ENCODE data around the gene MEGF10. TPM values are rescaled to one million over a fixed set of nuclear protein-coding genes. Genes with fewer than 3 reads are reported as not detected.
"Not testable (repeated sequence)": the region's sequence is repeated elsewhere in the genome, so short reads cannot be mapped to it uniquely, and the experiment has no call there.

Gene MEGF10
- polyA plus RNA-seq, 4 donors = 0.31 to 0.35 TPM; not detected in 2

GRCh38 chr5:127305493-127305892 lies 14.9 kb downstream of the MEGF10 start:
- FAIRE-seq (no peak), DNase-seq (no peak)
- H3K27ac ChIP-seq (ENCODE audit: low read depth in 1 of 3, low read length in 2 of 3) = no peak overlapping the region
- H3K9me3 ChIP-seq (ENCODE audit: control insufficient read depth in 2 of 2, insufficient read depth in 1 of 2, low read depth in 1 of 2, low read length in 1 of 2) = no peaks in the 10 kb centered on the region
- H3K27me3 ChIP-seq (ENCODE audit: control insufficient read depth in 3 of 3, insufficient read depth in 3 of 3, low read length in 3 of 3) = no peaks in the 10 kb centered on the region
- H3K4me1 ChIP-seq (ENCODE audit: control insufficient read depth in 3 of 3, insufficient read depth in 2 of 3, low read depth in 1 of 3, low read length in 2 of 3) = no peaks in the 10 kb centered on the region
- WGBS, 3 donors = 29 to 55% (median 31%) methylated on average over 2 of the region's 2 CpGs
- H3K36me3 ChIP-seq (ENCODE audit: control insufficient read depth in 3 of 3, insufficient read depth in 2 of 3, low read depth in 1 of 3, low read length in 3 of 3) = no peaks in the 10 kb centered on the region
- H3K4me3 ChIP-seq (ENCODE audit: low read depth in 1 of 3, low read length in 3 of 3) = no peak overlapping the region

GRCh38 chr5:127306036-127306435 lies 15.4 kb downstream of the MEGF10 start:
- no peak for FAIRE-seq
- no peaks in the 10 kb centered on the region for H3K9me3 ChIP-seq (ENCODE audit: control insufficient read depth in 2 of 2, insufficient read depth in 1 of 2, low read depth in 1 of 2, low read length in 1 of 2)
- H3K27ac ChIP-seq (ENCODE audit: low read depth in 1 of 3, low read length in 2 of 3) = no peak overlapping the region
- H3K4me3 ChIP-seq (ENCODE audit: low read depth in 1 of 3, low read length in 3 of 3) = no peak overlapping the region
- H3K36me3 ChIP-seq (ENCODE audit: control insufficient read depth in 3 of 3, insufficient read depth in 2 of 3, low read depth in 1 of 3, low read length in 3 of 3) = no peaks in the 10 kb centered on the region
- no peaks in the 10 kb centered on the region for H3K4me1 ChIP-seq (ENCODE audit: control insufficient read depth in 3 of 3, insufficient read depth in 2 of 3, low read depth in 1 of 3, low read length in 2 of 3)
- DNase-seq = no peak
- WGBS, 3 donors = 78 to 87% (median 83%) methylated on average over 3 of the region's 3 CpGs
- no peaks in the 10 kb centered on the region for H3K27me3 ChIP-seq (ENCODE audit: control insufficient read depth in 3 of 3, insufficient read depth in 3 of 3, low read length in 3 of 3)

DNA sequence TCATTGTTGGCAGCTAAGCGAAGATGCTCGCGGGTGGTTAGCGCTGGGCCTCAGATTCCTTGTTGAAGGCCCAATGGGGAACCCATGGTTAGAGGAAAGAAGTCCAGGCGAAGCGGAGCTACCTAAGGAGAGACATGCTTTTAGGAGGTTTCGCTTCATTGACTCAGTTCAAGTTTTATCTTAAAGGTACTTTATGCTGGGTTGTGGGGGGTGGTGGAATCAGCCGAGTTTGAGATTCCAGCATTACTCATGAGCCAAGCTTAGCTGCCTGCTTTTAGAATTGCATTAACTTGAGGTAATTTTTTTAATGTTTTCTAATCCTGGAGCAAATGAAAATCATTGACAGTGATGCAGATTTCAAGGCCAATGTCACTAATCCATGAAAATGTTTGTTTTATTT lies 16.1 kb downstream of the MEGF10 start:
- Histone ChIP-seq H3K27me3 (ENCODE audit: control insufficient read depth in 3 of 3, insufficient read depth in 3 of 3, low read length in 3 of 3) (no peaks in the 10 kb centered on the region), H3K4me3 (ENCODE audit: low read depth in 1 of 3, low read length in 3 of 3) (no peak overlapping the region), H3K36me3 (ENCODE audit: control insufficient read depth in 3 of 3, insufficient read depth in 2 of 3, low read depth in 1 of 3, low read length in 3 of 3) (no peaks in the 10 kb centered on the region), H3K4me1 (ENCODE audit: control insufficient read depth in 3 of 3, insufficient read depth in 2 of 3, low read depth in 1 of 3, low read length in 2 of 3) (no peaks in the 10 kb centered on the region), H3K9me3 (ENCODE audit: control insufficient read depth in 2 of 2, insufficient read depth in 1 of 2, low read depth in 1 of 2, low read length in 1 of 2) (no peaks in the 10 kb centered on the region), H3K27ac (ENCODE audit: low read depth in 1 of 3, low read length in 2 of 3) (no peak overlapping the region)
- no peak for DNase-seq
- no peak for FAIRE-seq
- 92 to 98% (median 93%) methylated on average over 8 of the region's 8 CpGs for WGBS, 3 donors

- FAIRE-seq = no peak
- DNase-seq = no peak
- 88 to 91% (median 90%) methylated on average over 6 of the region's 6 CpGs for WGBS, 3 donors
- Histone ChIP-seq H3K9me3 (ENCODE audit: control insufficient read depth in 2 of 2, insufficient read depth in 1 of 2, low read depth in 1 of 2, low read length in 1 of 2) (no peaks in the 10 kb centered on the region), H3K36me3 (ENCODE audit: control insufficient read depth in 3 of 3, insufficient read depth in 2 of 3, low read depth in 1 of 3, low read length in 3 of 3) (no peaks in the 10 kb centered on the region), H3K27me3 (ENCODE audit: control insufficient read depth in 3 of 3, insufficient read depth in 3 of 3, low read length in 3 of 3) (no peaks in the 10 kb centered on the region), H3K4me1 (ENCODE audit: control insufficient read depth in 3 of 3, insufficient read depth in 2 of 3, low read depth in 1 of 3, low read length in 2 of 3) (no peaks in the 10 kb centered on the region), H3K27ac (ENCODE audit: low read depth in 1 of 3, low read length in 2 of 3) (no peak overlapping the region), H3K4me3 (ENCODE audit: low read depth in 1 of 3, low read length in 3 of 3) (no peak overlapping the region)
Observed at GRCh38 chr5:127307868-127308267, 17.3 kb downstream of the MEGF10 start.

- FAIRE-seq; H3K4me3 ChIP-seq (ENCODE audit: low read depth in 1 of 3, low read length in 3 of 3); H3K9me3 ChIP-seq (ENCODE audit: control insufficient read depth in 2 of 2, insufficient read depth in 1 of 2, low read depth in 1 of 2, low read length in 1 of 2); H3K36me3 ChIP-seq (ENCODE audit: control insufficient read depth in 3 of 3, insufficient read depth in 2 of 3, low read depth in 1 of 3, low read length in 3 of 3); H3K4me1 ChIP-seq (ENCODE audit: control insufficient read depth in 3 of 3, insufficient read depth in 2 of 3, low read depth in 1 of 3, low read length in 2 of 3); H3K27ac ChIP-seq (ENCODE audit: low read depth in 1 of 3, low read length in 2 of 3); DNase-seq; H3K27me3 ChIP-seq (ENCODE audit: control insufficient read depth in 3 of 3, insufficient read depth in 3 of 3, low read length in 3 of 3): not testable (repeated sequence)
- 91 to 93% (median 92%) methylated on average over 5 of the region's 7 CpGs for WGBS, 3 donors
Observed at GRCh38 chr5:127308325-127308724, 17.7 kb downstream of the MEGF10 start.

- Histone ChIP-seq H3K4me3 (ENCODE audit: low read depth in 1 of 3, low read length in 3 of 3) (no peak overlapping the region), H3K27me3 (ENCODE audit: control insufficient read depth in 3 of 3, insufficient read depth in 3 of 3, low read length in 3 of 3) (no peaks in the 10 kb centered on the region), H3K27ac (ENCODE audit: low read depth in 1 of 3, low read length in 2 of 3) (no peak overlapping the region), H3K9me3 (ENCODE audit: control insufficient read depth in 2 of 2, insufficient read depth in 1 of 2, low read depth in 1 of 2, low read length in 1 of 2) (no peaks in the 10 kb centered on the region), H3K36me3 (ENCODE audit: control insufficient read depth in 3 of 3, insufficient read depth in 2 of 3, low read depth in 1 of 3, low read length in 3 of 3) (no peaks in the 10 kb centered on the region), H3K4me1 (ENCODE audit: control insufficient read depth in 3 of 3, insufficient read depth in 2 of 3, low read depth in 1 of 3, low read length in 2 of 3) (no peaks in the 10 kb centered on the region)
- no peak for DNase-seq
- FAIRE-seq = no peak
- WGBS, 3 donors = 81 to 95% (median 82%) methylated on average over 3 of the region's 3 CpGs
Observed at GRCh38 chr5:127308945-127309344, 18.3 kb downstream of the MEGF10 start.

DNA sequence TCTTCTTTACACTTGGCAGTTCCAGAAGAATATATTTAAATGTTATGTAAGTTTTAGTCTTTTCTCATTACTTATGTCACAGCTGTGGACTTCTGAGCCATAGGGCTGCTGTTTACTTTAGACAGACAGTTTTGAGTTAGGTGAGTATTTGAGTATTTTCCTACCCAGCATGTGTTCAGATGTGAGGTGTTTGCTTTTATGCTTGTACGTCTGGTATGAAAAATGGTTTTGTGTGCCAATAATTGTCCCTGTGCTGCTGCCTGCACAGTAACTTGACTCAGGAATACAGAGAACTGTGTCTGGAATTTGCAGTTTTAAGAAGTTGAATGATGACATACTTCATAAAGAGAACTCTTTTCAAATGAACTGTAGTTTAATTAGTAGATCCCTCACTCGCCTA lies 20.8 kb downstream of the MEGF10 start:
- Histone ChIP-seq H3K36me3 (ENCODE audit: control insufficient read depth in 3 of 3, insufficient read depth in 2 of 3, low read depth in 1 of 3, low read length in 3 of 3) (no peaks in the 10 kb centered on the region), H3K27ac (ENCODE audit: low read depth in 1 of 3, low read length in 2 of 3) (no peak overlapping the region), H3K27me3 (ENCODE audit: control insufficient read depth in 3 of 3, insufficient read depth in 3 of 3, low read length in 3 of 3) (no peaks in the 10 kb centered on the region), H3K4me1 (ENCODE audit: control insufficient read depth in 3 of 3, insufficient read depth in 2 of 3, low read depth in 1 of 3, low read length in 2 of 3) (peaks cover 0 to 4% (median 0%) of the 10 kb centered on the region in 3 donors), H3K4me3 (ENCODE audit: low read depth in 1 of 3, low read length in 3 of 3) (no peak overlapping the region), H3K9me3 (ENCODE audit: control insufficient read depth in 2 of 2, insufficient read depth in 1 of 2, low read depth in 1 of 2, low read length in 1 of 2) (no peaks in the 10 kb centered on the region)
- WGBS, 3 donors = 77 to 83% (median 79%) methylated on average over 2 of the region's 2 CpGs
- DNase-seq = no peak
- FAIRE-seq = no peak

- Histone ChIP-seq H3K27ac (ENCODE audit: low read depth in 1 of 3, low read length in 2 of 3) (no peak overlapping the region), H3K27me3 (ENCODE audit: control insufficient read depth in 3 of 3, insufficient read depth in 3 of 3, low read length in 3 of 3) (no peaks in the 10 kb centered on the region), H3K9me3 (ENCODE audit: control insufficient read depth in 2 of 2, insufficient read depth in 1 of 2, low read depth in 1 of 2, low read length in 1 of 2) (no peaks in the 10 kb centered on the region), H3K4me3 (ENCODE audit: low read depth in 1 of 3, low read length in 3 of 3) (no peak overlapping the region), H3K4me1 (ENCODE audit: control insufficient read depth in 3 of 3, insufficient read depth in 2 of 3, low read depth in 1 of 3, low read length in 2 of 3) (peaks cover 0 to 4% (median 0%) of the 10 kb centered on the region in 3 donors), H3K36me3 (ENCODE audit: control insufficient read depth in 3 of 3, insufficient read depth in 2 of 3, low read depth in 1 of 3, low read length in 3 of 3) (no peaks in the 10 kb centered on the region)
- FAIRE-seq = no peak
- no peak for DNase-seq
- WGBS, 3 donors = 75 to 85% (median 76%) methylated on average over 10 of the region's 10 CpGs
Observed at GRCh38 chr5:127311781-127312525, 21.4 kb downstream of the MEGF10 start.

GRCh38 chr5:127313379-127313778 lies 22.8 kb downstream of the MEGF10 start:
- 74 to 85% (median 83%) methylated on average over 3 of the region's 3 CpGs for WGBS, 3 donors
- FAIRE-seq = no peak
- no peaks in the 10 kb centered on the region for H3K27me3 ChIP-seq (ENCODE audit: control insufficient read depth in 3 of 3, insufficient read depth in 3 of 3, low read length in 3 of 3)

More at GRCh38 chr5:127313379-127313778, 22.8 kb downstream of the MEGF10 start:
- H3K4me3 ChIP-seq (ENCODE audit: low read depth in 1 of 3, low read length in 3 of 3) = no peak overlapping the region
- H3K36me3 ChIP-seq (ENCODE audit: control insufficient read depth in 3 of 3, insufficient read depth in 2 of 3, low read depth in 1 of 3, low read length in 3 of 3) = no peaks in the 10 kb centered on the region
- no peak for DNase-seq
- no peaks in the 10 kb centered on the region for H3K9me3 ChIP-seq (ENCODE audit: control insufficient read depth in 2 of 2, insufficient read depth in 1 of 2, low read depth in 1 of 2, low read length in 1 of 2)
- H3K4me1 ChIP-seq (ENCODE audit: control insufficient read depth in 3 of 3, insufficient read depth in 2 of 3, low read depth in 1 of 3, low read length in 2 of 3) = peaks cover 0 to 4% (median 0%) of the 10 kb centered on the region in 3 donors
- H3K27ac ChIP-seq (ENCODE audit: low read depth in 1 of 3, low read length in 2 of 3) = no peak overlapping the region
